Measurements from ENCODE around the gene ZNF579.

ZNF579 gene

GRCh38 chr19:55580628-55581144, at the start of gene ZNF579:
Gene ZNF579 (minus strand): TSS chr19:55580848. CDS start chr19:55579639, 1,209 bp downstream.
- Histone ChIP-seq H3K9me3 (ENCODE audit: control insufficient read depth in 1 of 2, low read length in 2 of 2) (no peaks in the 10 kb centered on the region), H3K4me1 (ENCODE audit: control insufficient read depth in 1 of 2, insufficient read depth in 2 of 2, low read length in 2 of 2) (peaks cover 16 to 18% of the 10 kb centered on the region in 2 donors)

GRCh38 chr19:55626350-55626749, 45.7 kb upstream of the ZNF579 start:
- Histone ChIP-seq H3K9me3 (ENCODE audit: control insufficient read depth in 1 of 2, low read length in 2 of 2) (no peaks in the 10 kb centered on the region), H3K9ac (ENCODE audit: low read depth in 1 of 2, low read length in 2 of 2) (peak overlapping the region in 1 of 2 donors; percentile 47), H3K36me3 (ENCODE audit: control insufficient read depth in 1 of 2, insufficient read depth in 2 of 2, low read length in 2 of 2) (peaks cover 0 to under 1% of the 10 kb centered on the region in 2 donors), H3K27me3 (ENCODE audit: control insufficient read depth in 1 of 2, insufficient read depth in 2 of 2, low read length in 2 of 2) (no peaks in the 10 kb centered on the region), H3K4me3 (ENCODE audit: low read depth in 1 of 2, low read length in 2 of 2) (no peak overlapping the region), H3K4me1 (ENCODE audit: control insufficient read depth in 1 of 2, insufficient read depth in 2 of 2, low read length in 2 of 2) (peaks cover 14 to 19% of the 10 kb centered on the region in 2 donors), H3K27ac (ENCODE audit: low read depth, low read length) (peak overlapping the region; percentile 10)

More at GRCh38 chr19:55580628-55581144, at the start of gene ZNF579:
- Histone ChIP-seq H3K27me3 (ENCODE audit: control insufficient read depth in 1 of 2, insufficient read depth in 2 of 2, low read length in 2 of 2) (peaks cover 0 to 4% of the 10 kb centered on the region in 2 donors), H3K9ac (ENCODE audit: low read depth in 1 of 2, low read length in 2 of 2) (peak within 1 kb of the TSS; percentile 72 to 76), H3K36me3 (ENCODE audit: control insufficient read depth in 1 of 2, insufficient read depth in 2 of 2, low read length in 2 of 2) (no peaks in the 10 kb centered on the region), H3K4me3 (ENCODE audit: low read depth in 1 of 2, low read length in 2 of 2) (peak within 1 kb of the TSS; percentile 80 to 81), H3K27ac (ENCODE audit: low read depth, low read length) (peak within 1 kb of the TSS; percentile 70)

GRCh38 chr19:55625004-55625326, 44.3 kb upstream of the ZNF579 start:
- Histone ChIP-seq H3K27me3 (ENCODE audit: control insufficient read depth in 1 of 2, insufficient read depth in 2 of 2, low read length in 2 of 2) (no peaks in the 10 kb centered on the region), H3K36me3 (ENCODE audit: control insufficient read depth in 1 of 2, insufficient read depth in 2 of 2, low read length in 2 of 2) (peaks cover 0 to 9% of the 10 kb centered on the region in 2 donors), H3K4me3 (ENCODE audit: low read depth in 1 of 2, low read length in 2 of 2) (peak overlapping the region; percentile 62 to 64), H3K9ac (ENCODE audit: low read depth in 1 of 2, low read length in 2 of 2) (peak overlapping the region; percentile 59 to 69), H3K27ac (ENCODE audit: low read depth, low read length) (no peak overlapping the region), H3K9me3 (ENCODE audit: control insufficient read depth in 1 of 2, low read length in 2 of 2) (no peaks in the 10 kb centered on the region), H3K4me1 (ENCODE audit: control insufficient read depth in 1 of 2, insufficient read depth in 2 of 2, low read length in 2 of 2) (peaks cover 14 to 19% of the 10 kb centered on the region in 2 donors)

- Histone ChIP-seq H3K4me3 (ENCODE audit: low read depth in 1 of 2, low read length in 2 of 2) (peak within 1 kb of the TSS; percentile 62 to 64), H3K9ac (ENCODE audit: low read depth in 1 of 2, low read length in 2 of 2) (peak within 1 kb of the TSS; percentile 59 to 69), H3K9me3 (ENCODE audit: control insufficient read depth in 1 of 2, low read length in 2 of 2) (no peaks in the 10 kb centered on the region), H3K27ac (ENCODE audit: low read depth, low read length) (peak within 1 kb of the TSS; percentile 99), H3K36me3 (ENCODE audit: control insufficient read depth in 1 of 2, insufficient read depth in 2 of 2, low read length in 2 of 2) (peaks cover 0 to 9% of the 10 kb centered on the region in 2 donors), H3K4me1 (ENCODE audit: control insufficient read depth in 1 of 2, insufficient read depth in 2 of 2, low read length in 2 of 2) (peaks cover 14 to 19% of the 10 kb centered on the region in 2 donors), H3K27me3 (ENCODE audit: control insufficient read depth in 1 of 2, insufficient read depth in 2 of 2, low read length in 2 of 2) (no peaks in the 10 kb centered on the region)
Measured at GRCh38 chr19:55624109-55625003, 43.7 kb upstream of the ZNF579 start, which contains the start of gene ZNF784. Gene ZNF784 (minus strand): TSS chr19:55624566. CDS start chr19:55624561, 5 bp downstream.

GRCh38 chr19:55623561-55623960, 42.9 kb upstream of the ZNF579 start:
- Histone ChIP-seq H3K9me3 (ENCODE audit: control insufficient read depth in 1 of 2, low read length in 2 of 2) (no peaks in the 10 kb centered on the region), H3K27ac (ENCODE audit: low read depth, low read length) (no peak overlapping the region), H3K27me3 (ENCODE audit: control insufficient read depth in 1 of 2, insufficient read depth in 2 of 2, low read length in 2 of 2) (no peaks in the 10 kb centered on the region), H3K4me1 (ENCODE audit: control insufficient read depth in 1 of 2, insufficient read depth in 2 of 2, low read length in 2 of 2) (peaks cover 14 to 19% of the 10 kb centered on the region in 2 donors), H3K4me3 (ENCODE audit: low read depth in 1 of 2, low read length in 2 of 2) (peak overlapping the region; percentile 10 to 52), H3K36me3 (ENCODE audit: control insufficient read depth in 1 of 2, insufficient read depth in 2 of 2, low read length in 2 of 2) (peaks cover 0 to 9% of the 10 kb centered on the region in 2 donors), H3K9ac (ENCODE audit: low read depth in 1 of 2, low read length in 2 of 2) (peak overlapping the region in 1 of 2 donors; percentile 59)

GRCh38 chr19:55623130-55623529, 42.5 kb upstream of the ZNF579 start:
- Histone ChIP-seq H3K9me3 (ENCODE audit: control insufficient read depth in 1 of 2, low read length in 2 of 2) (no peaks in the 10 kb centered on the region), H3K27ac (ENCODE audit: low read depth, low read length) (no peak overlapping the region), H3K27me3 (ENCODE audit: control insufficient read depth in 1 of 2, insufficient read depth in 2 of 2, low read length in 2 of 2) (no peaks in the 10 kb centered on the region), H3K36me3 (ENCODE audit: control insufficient read depth in 1 of 2, insufficient read depth in 2 of 2, low read length in 2 of 2) (peaks cover 0 to 9% of the 10 kb centered on the region in 2 donors), H3K9ac (ENCODE audit: low read depth in 1 of 2, low read length in 2 of 2) (no peak overlapping the region), H3K4me3 (ENCODE audit: low read depth in 1 of 2, low read length in 2 of 2) (no peak overlapping the region), H3K4me1 (ENCODE audit: control insufficient read depth in 1 of 2, insufficient read depth in 2 of 2, low read length in 2 of 2) (peaks cover 14 to 19% of the 10 kb centered on the region in 2 donors)

- Histone ChIP-seq H3K27ac (ENCODE audit: low read depth, low read length) (no peak overlapping the region), H3K9me3 (ENCODE audit: control insufficient read depth in 1 of 2, low read length in 2 of 2) (no peaks in the 10 kb centered on the region), H3K27me3 (ENCODE audit: control insufficient read depth in 1 of 2, insufficient read depth in 2 of 2, low read length in 2 of 2) (no peaks in the 10 kb centered on the region), H3K36me3 (ENCODE audit: control insufficient read depth in 1 of 2, insufficient read depth in 2 of 2, low read length in 2 of 2) (peaks cover 3 to 10% of the 10 kb centered on the region in 2 donors), H3K4me3 (ENCODE audit: low read depth in 1 of 2, low read length in 2 of 2) (no peak overlapping the region), H3K4me1 (ENCODE audit: control insufficient read depth in 1 of 2, insufficient read depth in 2 of 2, low read length in 2 of 2) (peaks cover 14 to 19% of the 10 kb centered on the region in 2 donors), H3K9ac (ENCODE audit: low read depth in 1 of 2, low read length in 2 of 2) (no peak overlapping the region)
Measured at GRCh38 chr19:55622242-55622969, 41.8 kb upstream of the ZNF579 start.

- no peak overlapping the region for H3K4me3 ChIP-seq (ENCODE audit: low read depth in 1 of 2, low read length in 2 of 2)
- H3K27ac ChIP-seq (ENCODE audit: low read depth, low read length) = no peak overlapping the region
- no peaks in the 10 kb centered on the region for H3K27me3 ChIP-seq (ENCODE audit: control insufficient read depth in 1 of 2, insufficient read depth in 2 of 2, low read length in 2 of 2)
- H3K9ac ChIP-seq (ENCODE audit: low read depth in 1 of 2, low read length in 2 of 2) = no peak overlapping the region
- H3K4me1 ChIP-seq (ENCODE audit: control insufficient read depth in 1 of 2, insufficient read depth in 2 of 2, low read length in 2 of 2) = peaks cover 14 to 17% of the 10 kb centered on the region in 2 donors
- H3K36me3 ChIP-seq (ENCODE audit: control insufficient read depth in 1 of 2, insufficient read depth in 2 of 2, low read length in 2 of 2) = peaks cover 6 to 14% of the 10 kb centered on the region in 2 donors
- no peaks in the 10 kb centered on the region for H3K9me3 ChIP-seq (ENCODE audit: control insufficient read depth in 1 of 2, low read length in 2 of 2)
Measured at GRCh38 chr19:55621673-55622231, 41.1 kb upstream of the ZNF579 start.

- H3K27ac ChIP-seq (ENCODE audit: low read depth, low read length) = no peak overlapping the region
- H3K9me3 ChIP-seq (ENCODE audit: control insufficient read depth in 1 of 2, low read length in 2 of 2) = no peaks in the 10 kb centered on the region
- peaks cover 12 to 13% of the 10 kb centered on the region in 2 donors for H3K4me1 ChIP-seq (ENCODE audit: control insufficient read depth in 1 of 2, insufficient read depth in 2 of 2, low read length in 2 of 2)
- H3K27me3 ChIP-seq (ENCODE audit: control insufficient read depth in 1 of 2, insufficient read depth in 2 of 2, low read length in 2 of 2) = no peaks in the 10 kb centered on the region
- H3K9ac ChIP-seq (ENCODE audit: low read depth in 1 of 2, low read length in 2 of 2) = no peak overlapping the region
- no peak overlapping the region for H3K4me3 ChIP-seq (ENCODE audit: low read depth in 1 of 2, low read length in 2 of 2)
- H3K36me3 ChIP-seq (ENCODE audit: control insufficient read depth in 1 of 2, insufficient read depth in 2 of 2, low read length in 2 of 2) = peaks cover 6 to 19% of the 10 kb centered on the region in 2 donors
Measured at GRCh38 chr19:55621205-55621672, 40.6 kb upstream of the ZNF579 start.

Data from duodenal mucosa (tissue), 2 donors.